HepG2 (cell line): ENCODE measurements around the gene PARD3.

Experiments used
- CHD4 ChIP-seq: fragments of 200-600 bp; sonication (generic); IDR thresholded peaks from 2 replicates; pipeline ENCODE4 v1.7.0; 2017; ENCODE audit warnings: mild to moderate bottlenecking, low read length, borderline replicate concordance
- CTCF ChIP-seq: sonication (generic); formaldehyde crosslinking; IDR thresholded peaks from 2 replicates; pipeline ENCODE4 v1.5.0; 2020; ENCODE audit warnings: mild to moderate bottlenecking, missing genetic modification reagents, moderate library complexity
- POLR2A ChIP-seq, 2 experiments: IDR thresholded peaks; 2 replicates each; pipeline ENCODE4 v1.6.1; 2011; ENCODE audit warnings: low read depth in 2 of 2, low read length in 2 of 2, mild to moderate bottlenecking in 1 of 2, moderate library complexity in 1 of 2; ENCODE audit not compliant: insufficient read depth in 1 of 2
- TRIM24 ChIP-seq: sonication (generic); formaldehyde crosslinking; IDR thresholded peaks from 2 replicates; pipeline ENCODE4 v1.8.0; 2022; ENCODE audit warnings: mild to moderate bottlenecking, missing genetic modification reagents
- ZBTB42 ChIP-seq: sonication (generic); formaldehyde crosslinking; IDR thresholded peaks from 2 replicates; pipeline ENCODE4 v1.5.0; 2020; ENCODE audit warnings: mild to moderate bottlenecking, missing genetic modification reagents
- ZFP1 ChIP-seq: IDR thresholded peaks from 2 replicates; pipeline ENCODE4 v1.6.1; 2016
- ZMYM2 ChIP-seq: sonication (generic); formaldehyde crosslinking; IDR thresholded peaks from 2 replicates; pipeline ENCODE4 v1.8.0; 2022; ENCODE audit warnings: mild to moderate bottlenecking, missing genetic modification reagents
- ZMYM4 ChIP-seq: sonication (generic); formaldehyde crosslinking; IDR thresholded peaks from 2 replicates; pipeline ENCODE4 v1.8.1; 2023; ENCODE audit warnings: mild to moderate bottlenecking, missing genetic modification reagents
- ZNF12 ChIP-seq: sonication (generic); formaldehyde crosslinking; IDR thresholded peaks from 2 replicates; pipeline ENCODE4 v1.5.0; 2020; ENCODE audit warnings: missing genetic modification reagents
- ZNF343 ChIP-seq: sonication (generic); formaldehyde crosslinking; IDR thresholded peaks from 2 replicates; pipeline ENCODE4 v1.4.0; 2020; ENCODE audit warnings: mild to moderate bottlenecking, missing genetic modification reagents
- ZNF629 ChIP-seq: sonication (generic); formaldehyde crosslinking; conservative IDR thresholded peaks from 2 replicates; pipeline ENCODE4 v1.5.0; 2020; ENCODE audit warnings: missing genetic modification reagents
- TF ChIP-seq, protein P1 (sequence below): sonication (generic); formaldehyde crosslinking; IDR thresholded peaks from 2 replicates; pipeline ENCODE4 v1.9.0; 2021; ENCODE audit warnings: mild to moderate bottlenecking, missing genetic modification reagents

GRCh38 chr10:34169677-34170076 lies 645.4 kb downstream of the PARD3 start:
- no peak for TF ChIP-seq ZBTB42
- TF ChIP-seq, protein P1, sequence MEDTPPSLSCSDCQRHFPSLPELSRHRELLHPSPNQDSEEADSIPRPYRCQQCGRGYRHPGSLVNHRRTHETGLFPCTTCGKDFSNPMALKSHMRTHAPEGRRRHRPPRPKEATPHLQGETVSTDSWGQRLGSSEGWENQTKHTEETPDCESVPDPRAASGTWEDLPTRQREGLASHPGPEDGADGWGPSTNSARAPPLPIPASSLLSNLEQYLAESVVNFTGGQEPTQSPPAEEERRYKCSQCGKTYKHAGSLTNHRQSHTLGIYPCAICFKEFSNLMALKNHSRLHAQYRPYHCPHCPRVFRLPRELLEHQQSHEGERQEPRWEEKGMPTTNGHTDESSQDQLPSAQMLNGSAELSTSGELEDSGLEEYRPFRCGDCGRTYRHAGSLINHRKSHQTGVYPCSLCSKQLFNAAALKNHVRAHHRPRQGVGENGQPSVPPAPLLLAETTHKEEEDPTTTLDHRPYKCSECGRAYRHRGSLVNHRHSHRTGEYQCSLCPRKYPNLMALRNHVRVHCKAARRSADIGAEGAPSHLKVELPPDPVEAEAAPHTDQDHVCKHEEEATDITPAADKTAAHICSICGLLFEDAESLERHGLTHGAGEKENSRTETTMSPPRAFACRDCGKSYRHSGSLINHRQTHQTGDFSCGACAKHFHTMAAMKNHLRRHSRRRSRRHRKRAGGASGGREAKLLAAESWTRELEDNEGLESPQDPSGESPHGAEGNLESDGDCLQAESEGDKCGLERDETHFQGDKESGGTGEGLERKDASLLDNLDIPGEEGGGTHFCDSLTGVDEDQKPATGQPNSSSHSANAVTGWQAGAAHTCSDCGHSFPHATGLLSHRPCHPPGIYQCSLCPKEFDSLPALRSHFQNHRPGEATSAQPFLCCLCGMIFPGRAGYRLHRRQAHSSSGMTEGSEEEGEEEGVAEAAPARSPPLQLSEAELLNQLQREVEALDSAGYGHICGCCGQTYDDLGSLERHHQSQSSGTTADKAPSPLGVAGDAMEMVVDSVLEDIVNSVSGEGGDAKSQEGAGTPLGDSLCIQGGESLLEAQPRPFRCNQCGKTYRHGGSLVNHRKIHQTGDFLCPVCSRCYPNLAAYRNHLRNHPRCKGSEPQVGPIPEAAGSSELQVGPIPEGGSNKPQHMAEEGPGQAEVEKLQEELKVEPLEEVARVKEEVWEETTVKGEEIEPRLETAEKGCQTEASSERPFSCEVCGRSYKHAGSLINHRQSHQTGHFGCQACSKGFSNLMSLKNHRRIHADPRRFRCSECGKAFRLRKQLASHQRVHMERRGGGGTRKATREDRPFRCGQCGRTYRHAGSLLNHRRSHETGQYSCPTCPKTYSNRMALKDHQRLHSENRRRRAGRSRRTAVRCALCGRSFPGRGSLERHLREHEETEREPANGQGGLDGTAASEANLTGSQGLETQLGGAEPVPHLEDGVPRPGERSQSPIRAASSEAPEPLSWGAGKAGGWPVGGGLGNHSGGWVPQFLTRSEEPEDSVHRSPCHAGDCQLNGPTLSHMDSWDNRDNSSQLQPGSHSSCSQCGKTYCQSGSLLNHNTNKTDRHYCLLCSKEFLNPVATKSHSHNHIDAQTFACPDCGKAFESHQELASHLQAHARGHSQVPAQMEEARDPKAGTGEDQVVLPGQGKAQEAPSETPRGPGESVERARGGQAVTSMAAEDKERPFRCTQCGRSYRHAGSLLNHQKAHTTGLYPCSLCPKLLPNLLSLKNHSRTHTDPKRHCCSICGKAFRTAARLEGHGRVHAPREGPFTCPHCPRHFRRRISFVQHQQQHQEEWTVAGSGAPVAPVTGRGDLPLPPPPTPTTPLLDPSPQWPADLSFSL (CRISPR knock-in tag): no peak
- no peak for TF ChIP-seq ZFP1 (CRISPR knock-in tag)
- no peak for TF ChIP-seq TRIM24
- TF ChIP-seq ZNF343 (CRISPR knock-in tag): no peak
- TF ChIP-seq ZNF629 (CRISPR knock-in tag): no peak
- TF ChIP-seq ZMYM2 (CRISPR knock-in tag): no peak
- no peak for TF ChIP-seq ZNF12 (CRISPR knock-in tag)
- no peak for TF ChIP-seq ZMYM4 (CRISPR knock-in tag)
- no peak for TF ChIP-seq CHD4
- no peak for TF ChIP-seq CTCF (CRISPR knock-in tag)
- no peak for TF ChIP-seq POLR2A (IDR thresholded peaks at IDR 0.05; ENCODE audit: insufficient read depth in 1 of 2, low read depth in 2 of 2, low read length in 2 of 2)
